NCI-H1092 treated with DMSO at 0.1 percent for 48 hours (cell line): ENCODE measurements around the gene CD59.
A peak's percentile ranks its signal among the peaks of the same experiment; 100 is the strongest.
"Not testable (repeated sequence)": the region's sequence is repeated elsewhere in the genome, so short reads cannot be mapped to it uniquely, and the experiment has no call there.

Experiments
- DNase-seq: peaks from one replicate; lab custom pipeline; 2025; lab: John Stamatoyannopoulos, UW

CD59 gene

GRCh38 chr11:33713151-33713855 lies 22.9 kb downstream of the CD59 start:
- DNase-seq, result no peak

- DNase-seq, result no peak
Measured at GRCh38 chr11:33712436-33712835, 23.8 kb downstream of the CD59 start.

GRCh38 chr11:33709466-33709865 lies 26.8 kb downstream of the CD59 start:
- no peak for DNase-seq

GRCh38 chr11:33708985-33709384 lies 27.2 kb downstream of the CD59 start:
- no peak for DNase-seq

- DNase-seq, result not testable (repeated sequence)
Measured at GRCh38 chr11:33707831-33708230, 28.4 kb downstream of the CD59 start.

GRCh38 chr11:33706966-33707365 lies 29.3 kb downstream of the CD59 start:
- DNase-seq, result no peak

GRCh38 chr11:33706546-33706945 lies 29.7 kb downstream of the CD59 start:
- no peak for DNase-seq

GRCh38 chr11:33704240-33705002 lies 31.8 kb downstream of the CD59 start:
- DNase-seq, result no peak

GRCh38 chr11:33703788-33704187 lies 32.4 kb downstream of the CD59 start:
- DNase-seq, result no peak

GRCh38 chr11:33703234-33703633 lies 33.0 kb downstream of the CD59 start:
- DNase-seq, result no peak

GRCh38 chr11:33701302-33702230 lies 34.7 kb downstream of the CD59 start:
- DNase-seq, result peak; percentile 77

- peak; percentile 94 for DNase-seq
Measured at GRCh38 chr11:33700502-33701271, 35.5 kb downstream of the CD59 start, which contains the start of gene C11orf91. Gene C11orf91, minus strand, starts transcription at chr11:33700826. Its CDS starts 86 bp downstream, at chr11:33700740.

- no peak for DNase-seq
Measured at GRCh38 chr11:33700063-33700501, 36.1 kb downstream of the CD59 start.

- DNase-seq, result no peak
Measured at GRCh38 chr11:33699515-33700062, 36.6 kb downstream of the CD59 start.

GRCh38 chr11:33698921-33699320 lies 37.3 kb downstream of the CD59 start:
- no peak for DNase-seq

- DNase-seq, result no peak
Measured at GRCh38 chr11:33697997-33698396, 38.2 kb downstream of the CD59 start.

- peak; percentile 50 for DNase-seq
Measured at GRCh38 chr11:33696931-33697638, 39.1 kb downstream of the CD59 start.

- no peak for DNase-seq
Measured at GRCh38 chr11:33696411-33696810, 39.8 kb downstream of the CD59 start.

GRCh38 chr11:33695051-33695566 lies 41.1 kb downstream of the CD59 start:
- peak; percentile 57 for DNase-seq
